GM18508 (cell line): ENCODE data around the gene SMPD1.

ENCODE experiments used
- ATAC-seq: cut with Tn5 transposase; IDR thresholded peaks from one replicate; pipeline ENCODE4 v1.9.1; 2021; ENCODE audit warnings: moderate number of reproducible peaks; ENCODE audit not compliant: insufficient read depth, unreplicated experiment

SMPD1 gene

GRCh38 chr11:6410695-6411430 is 20.6 kb downstream of the SMPD1 start:
- ATAC-seq = no peak

GRCh38 chr11:6411594-6412031 is 21.3 kb downstream of the SMPD1 start:
- no peak for ATAC-seq

- ATAC-seq = no peak
Measured at GRCh38 chr11:6413791-6414201, 23.5 kb downstream of the SMPD1 start.

- no peak for ATAC-seq
Measured at GRCh38 chr11:6414874-6415328, 24.6 kb downstream of the SMPD1 start.

GRCh38 chr11:6415797-6416196 is 25.5 kb downstream of the SMPD1 start:
- no peak for ATAC-seq

GRCh38 chr11:6417907-6418556 is 27.8 kb downstream of the SMPD1 start:
- no peak for ATAC-seq

- ATAC-seq = no peak
Measured at GRCh38 chr11:6418557-6419008, 28.3 kb downstream of the SMPD1 start.

GRCh38 chr11:6419009-6419631 is 28.8 kb downstream of the SMPD1 start, which contains the start of gene APBB1:
TSS of gene APBB1 (minus strand) at chr11:6419094. CDS start at chr11:6411347, 7,747 bp downstream.
- no peak for ATAC-seq

- no peak for ATAC-seq
Measured at GRCh38 chr11:6420677-6421076, 30.4 kb downstream of the SMPD1 start.

- no peak for ATAC-seq
Measured at GRCh38 chr11:6427516-6427915, 37.2 kb downstream of the SMPD1 start.

GRCh38 chr11:6431861-6432260 is 41.6 kb downstream of the SMPD1 start:
- no peak for ATAC-seq

GRCh38 chr11:6433998-6434660 is 43.9 kb downstream of the SMPD1 start:
- no peak for ATAC-seq

GRCh38 chr11:6437423-6437822 is 47.1 kb downstream of the SMPD1 start:
- ATAC-seq = no peak

GRCh38 chr11:6437993-6438392 is 47.7 kb downstream of the SMPD1 start:
- no peak for ATAC-seq

- ATAC-seq = no peak
Measured at GRCh38 chr11:6438979-6439571, 48.8 kb downstream of the SMPD1 start.

- no peak for ATAC-seq
Measured at GRCh38 chr11:6440906-6441358, 50.7 kb downstream of the SMPD1 start, which contains the start of gene HPX. TSS of gene HPX (minus strand) at chr11:6440987. CDS start at chr11:6440963, 24 bp downstream.

- no peak for ATAC-seq
Measured at GRCh38 chr11:6442441-6442840, 52.2 kb downstream of the SMPD1 start.

GRCh38 chr11:6443269-6444003 is 53.2 kb downstream of the SMPD1 start:
- ATAC-seq = no peak
